Panc1 (cell line): ENCODE results near the gene CYTH4. TPM values are rescaled to one million over a fixed set of nuclear protein-coding genes. Genes with fewer than 3 reads are reported as not detected.
A peak's percentile ranks its signal among the peaks of the same experiment; 100 is the strongest.

Experiments
- ATAC-seq: fragments of 200-7000 bp; cut with Tn5 transposase; 2 replicates; pipeline ENCODE4 v1.9.1; 2020; ENCODE audit warnings: mild to moderate bottlenecking, moderate library complexity
- BruUV-seq: library from RNA; stranded (reverse); fragments of 400-500 nt; replicated peaks from 2 replicates; lab custom pipeline; 2021; lab: Mats Ljungman, UMichigan
- CTCF ChIA-PET: fragments of 300-600 bp; sonication (Branson Sonifier 250); formaldehyde crosslinking; loops from one replicate; lab custom pipeline; 2022; ENCODE audit warnings: antibody characterized with exemption; lab: Charles Lee
- POLR2A ChIA-PET: fragments of 300-600 bp; sonication (Branson Sonifier 250); formaldehyde crosslinking; loops from one replicate; lab custom pipeline; 2022; ENCODE audit warnings: antibody characterized with exemption; lab: Charles Lee
- DNase-seq: peaks from one replicate; pipeline ENCODE4 v3.0.0-alpha.2; 2010; ENCODE audit warnings: low read depth, low spot score
- H3K27ac ChIP-seq: 2 replicates; pipeline ENCODE4 v1.5.1; 2011; ENCODE audit warnings: mild to moderate bottlenecking, low read length, inconsistent platforms
- H3K27me3 ChIP-seq: fragments of 200-500 bp; sonication (Bioruptor generic); 2 replicates; pipeline ENCODE4 v1.6.0; 2014; ENCODE audit warnings: low read length, inconsistent platforms; ENCODE audit not compliant: control insufficient read depth, insufficient read depth
- H3K36me3 ChIP-seq: fragments of 200-500 bp; sonication (Bioruptor generic); 2 replicates; pipeline ENCODE4 v1.5.1; 2014; ENCODE audit warnings: inconsistent platforms, mild to moderate bottlenecking, low read length, moderate library complexity; ENCODE audit not compliant: control insufficient read depth, insufficient read depth
- H3K4me1 ChIP-seq: 2 replicates; pipeline ENCODE4 v1.5.1; 2011; ENCODE audit warnings: inconsistent platforms, mild to moderate bottlenecking, low read length, moderate library complexity; ENCODE audit not compliant: control insufficient read depth, insufficient read depth
- H3K4me3 ChIP-seq, 2 experiments: 2 replicates each; pipeline ENCODE4 v1.5.1; 2011 to 2012; ENCODE audit warnings: low read depth in 2 of 2, low read length in 2 of 2, mild to moderate bottlenecking in 2 of 2, inconsistent platforms in 1 of 2, moderate library complexity in 1 of 2
- H3K9me3 ChIP-seq: fragments of 200-500 bp; sonication (Bioruptor generic); 2 replicates; pipeline ENCODE4 v1.5.1; 2014; ENCODE audit warnings: low read depth, mild to moderate bottlenecking, inconsistent platforms, low read length, moderate library complexity; ENCODE audit not compliant: control insufficient read depth, insufficient read depth
- CTCF ChIP-seq: fragments of 450-650 bp; IDR thresholded peaks from 2 replicates; pipeline ENCODE4 v1.5.1; 2017; ENCODE audit warnings: mild to moderate bottlenecking
- POLR2AphosphoS5 ChIP-seq: IDR thresholded peaks from 2 replicates; pipeline ENCODE4 v1.6.1; 2012; ENCODE audit warnings: mild to moderate bottlenecking, low read depth, low read length, moderate library complexity
- REST ChIP-seq, 2 experiments: IDR thresholded peaks; 2 replicates each; pipeline ENCODE4 v1.6.1; 2011 to 2012; ENCODE audit warnings: low read depth in 2 of 2, control low read depth in 1 of 2, low read length in 1 of 2, mild to moderate bottlenecking in 1 of 2, moderate library complexity in 1 of 2; ENCODE audit not compliant: insufficient read depth in 1 of 2
- SIN3A ChIP-seq: IDR thresholded peaks from 2 replicates; pipeline ENCODE4 v1.6.1; 2012; ENCODE audit warnings: low read depth, mild to moderate bottlenecking, low read length, moderate library complexity, borderline replicate concordance; ENCODE audit not compliant: insufficient read depth
- TCF7L2 ChIP-seq: IDR thresholded peaks from 2 replicates; pipeline ENCODE4 v1.6.1; 2011; ENCODE audit warnings: mild to moderate bottlenecking, low read depth, low read length, inconsistent platforms
- in situ Hi-C: cut with HindIII; loops from 2 replicates; pipeline ENCODE4 v1.10.0; 2016; ENCODE audit warnings: low sequenced_read_pairs, low pct_unique_long_range_greater_than_20kb
- intact Hi-C: fragments of 100-400 bp; cut with micrococcal nuclease; formaldehyde crosslinking; loops from one replicate; pipeline ENCODE4 v1.10.0; 2022; ENCODE audit not compliant: unreplicated experiment
- total RNA-seq: library from RNA; stranded (reverse); gene quantifications from one replicate; pipeline ENCODE4 v1.2.1, GENCODE V29; 2021; ENCODE audit not compliant: unreplicated experiment

Gene CYTH4
- total RNA-seq, 1 experiment from 2014 or later, result 1.3 TPM

- DNase-seq (no peak), ATAC-seq (no peak)
- no TSS peak for BruUV-seq
- Histone ChIP-seq H3K27me3 (no peaks in the 10 kb centered on the region), H3K9me3 (no peaks in the 10 kb centered on the region), H3K4me3 (no peak overlapping the region), H3K36me3 (no peaks in the 10 kb centered on the region), H3K4me1 (peaks cover 49% of the 10 kb centered on the region), H3K27ac (peak overlapping the region; percentile 79)
- no peak for TF ChIP-seq CTCF
- TF ChIP-seq TCF7L2, result no peak
- no peak for TF ChIP-seq SIN3A
- TF ChIP-seq POLR2AphosphoS5, result no peak
- TF ChIP-seq REST (IDR thresholded peaks at IDR 0.05; ENCODE audit: insufficient read depth in 1 of 2, low read depth in 2 of 2, low read length in 1 of 2), result no peak
- CTCF ChIA-PET, result interaction anchor here (0.5 kb wide), 1 partner anchor 166 kb away, joined by 4 read pairs; no protein-coding TSS in a partner anchor
- POLR2A ChIA-PET, result interaction anchor here (0.7 kb wide), 1 partner anchor 439 kb away, joined by 3 read pairs; no protein-coding TSS in a partner anchor
- intact Hi-C loops (no loop called here), in situ Hi-C loops (no loop called here)
These were observed 27.8 kb downstream of the CYTH4 start for GRCh38 chr22:37310075-37310606.

- CTCF ChIA-PET, result no interaction called here
- BruUV-seq, result no TSS peak
- no peaks in the 10 kb centered on the region for H3K27me3 ChIP-seq
- intact Hi-C loops (no loop called here), in situ Hi-C loops (no loop called here)
- POLR2A ChIA-PET, result interaction anchor here (0.7 kb wide), 1 partner anchor 438 kb away, joined by 3 read pairs; no protein-coding TSS in a partner anchor
- TF ChIP-seq CTCF (no peak), TCF7L2 (no peak), POLR2AphosphoS5 (no peak)
- no peak overlapping the region for H3K4me3 ChIP-seq
- no peaks in the 10 kb centered on the region for H3K36me3 ChIP-seq
- H3K27ac ChIP-seq, result peak overlapping the region; percentile 79
- DNase-seq (no peak), ATAC-seq (no peak)
- H3K4me1 ChIP-seq, result peaks cover 47% of the 10 kb centered on the region
- H3K9me3 ChIP-seq, result no peaks in the 10 kb centered on the region
These were observed 28.7 kb downstream of the CYTH4 start for GRCh38 chr22:37310815-37311595.
